Activated CD4-positive, CD25-positive, alpha-beta regulatory T cell (primary cell): ENCODE measurements around the gene KRT85.
A peak's percentile ranks its signal among the peaks of the same experiment; 100 is the strongest.

Experiments used
- DNase-seq, 4 experiments: peaks; one replicate each; lab custom pipeline; 2025; lab: John Stamatoyannopoulos, UW

The KRT85 gene

DNA sequence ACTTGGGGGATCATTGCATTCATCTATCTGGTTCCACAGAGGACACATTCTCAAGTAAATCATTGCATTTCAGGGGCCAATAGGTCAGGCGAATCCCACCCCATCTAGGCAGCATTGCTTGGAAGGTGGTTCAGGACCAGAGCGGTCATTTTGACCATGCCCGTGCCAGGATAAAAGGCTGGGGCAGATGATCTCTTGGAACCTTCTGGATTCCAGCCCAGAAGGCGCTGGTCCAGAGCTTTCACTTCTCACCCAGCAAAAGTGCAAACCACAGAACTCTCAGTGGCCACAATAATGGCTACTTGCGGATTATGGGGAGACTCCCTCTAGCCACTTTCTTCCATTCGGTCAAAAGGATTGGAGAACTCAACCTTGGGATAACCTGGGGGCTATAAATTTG lies 595 bp upstream of the KRT85 start:
- no peak for DNase-seq

DNA sequence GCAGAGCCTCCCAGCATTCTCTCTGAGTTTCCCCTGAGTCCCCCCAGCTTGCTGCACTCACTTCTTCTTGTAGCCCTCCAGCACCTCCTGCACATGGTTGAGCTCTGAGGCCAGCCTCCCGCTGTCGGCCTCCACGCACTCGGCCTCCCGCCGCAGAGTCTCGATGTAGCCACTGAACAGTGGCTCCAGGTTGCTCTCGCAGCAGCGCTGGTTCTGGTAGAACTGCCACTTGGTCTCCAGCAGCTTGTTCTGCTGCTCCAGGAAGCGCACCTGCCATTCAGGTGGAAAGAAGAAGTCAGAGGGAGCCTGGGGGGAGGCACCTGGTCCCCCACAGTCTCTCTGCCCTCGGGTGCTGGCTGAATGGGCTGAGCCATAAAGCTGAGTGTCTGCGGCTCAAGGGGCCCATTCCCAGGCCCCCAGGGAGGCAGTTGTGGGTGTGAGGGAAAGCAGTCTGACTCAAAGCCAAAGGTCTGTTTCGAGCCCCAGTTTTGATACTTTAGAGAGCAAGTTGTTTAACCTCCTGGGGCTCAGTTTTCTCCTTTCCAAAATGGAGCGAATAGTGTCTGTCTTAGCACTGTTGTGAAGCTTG lies 2.3 kb downstream of the KRT85 start:
- no peak for DNase-seq

DNA sequence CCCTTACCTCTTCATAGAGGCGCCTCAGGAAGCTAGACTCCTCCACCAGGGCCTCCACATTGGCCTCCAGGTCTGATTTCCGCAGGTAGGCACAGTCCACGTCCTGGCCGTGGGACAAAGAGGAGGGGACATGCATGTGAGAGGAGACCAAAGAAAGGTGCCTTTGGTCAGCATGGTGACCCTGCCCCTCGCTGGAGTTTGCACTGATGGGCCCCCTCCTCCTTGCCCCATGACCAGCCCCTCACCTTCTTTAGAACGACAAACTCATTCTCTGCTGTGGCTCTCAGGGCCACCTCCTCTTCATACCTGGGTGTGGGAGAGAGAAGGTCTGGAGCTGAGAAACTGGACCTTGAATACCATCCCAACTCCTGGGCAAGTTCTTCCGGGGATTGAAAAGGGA lies 3.2 kb downstream of the KRT85 start:
- DNase-seq: no peak

DNA sequence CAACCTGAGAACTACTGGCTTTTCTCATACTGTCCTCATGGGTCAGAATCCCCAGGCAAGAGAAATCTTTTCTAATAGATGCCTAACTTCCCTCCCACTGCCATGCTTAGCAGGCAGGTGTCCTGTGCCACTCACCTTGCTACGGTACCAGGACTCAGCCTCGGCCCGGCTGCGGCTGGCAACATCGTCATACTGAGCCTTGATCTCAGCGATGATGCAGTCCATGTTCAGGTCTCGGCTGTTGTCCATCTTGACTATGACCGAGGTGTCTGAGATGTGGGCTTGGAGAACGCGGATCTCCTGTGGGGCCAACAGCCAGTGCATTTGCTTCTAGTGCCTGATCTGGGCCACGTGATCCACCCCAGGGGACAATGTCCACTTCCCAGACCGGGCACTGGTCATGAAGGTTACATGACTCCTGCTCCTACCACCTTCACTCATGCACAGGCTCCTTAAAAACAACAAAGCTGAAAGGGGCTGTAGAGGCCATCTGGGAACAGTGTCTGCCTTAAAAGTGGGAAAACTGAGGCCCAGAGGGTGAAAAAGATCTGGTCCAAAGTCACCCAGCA lies 4.1 kb downstream of the KRT85 start:
- DNase-seq: no peak

DNA sequence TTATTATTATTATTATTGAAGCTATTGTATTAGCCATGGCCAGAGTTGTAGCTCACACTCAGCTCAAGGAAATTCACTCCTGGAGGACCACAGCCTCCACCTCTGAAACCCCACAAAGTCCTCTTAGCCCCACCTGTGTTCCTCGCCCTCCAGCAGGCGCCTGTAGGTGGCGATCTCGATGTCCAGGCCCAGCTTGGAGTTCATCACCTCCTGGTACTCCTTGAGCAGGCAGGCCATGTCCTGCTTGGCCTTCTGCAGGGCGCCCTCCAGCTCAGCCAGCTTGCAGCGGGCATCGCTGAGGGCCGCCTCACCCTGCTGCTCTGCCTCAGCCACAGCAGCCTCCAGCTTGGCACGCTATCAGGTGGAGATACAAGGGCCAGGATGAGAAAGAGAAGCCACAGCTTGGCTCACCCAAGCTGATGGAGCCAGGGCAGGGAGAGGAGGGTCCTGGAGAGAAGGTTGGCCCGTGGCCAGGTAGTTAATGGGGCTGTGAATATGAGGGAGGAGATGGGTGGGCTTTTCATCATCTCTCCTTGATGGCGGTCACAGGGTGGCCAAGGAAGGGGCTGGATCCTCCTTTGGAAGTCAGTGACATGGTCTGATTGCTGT lies 5.1 kb downstream of the KRT85 start:
- DNase-seq: no peak

DNA sequence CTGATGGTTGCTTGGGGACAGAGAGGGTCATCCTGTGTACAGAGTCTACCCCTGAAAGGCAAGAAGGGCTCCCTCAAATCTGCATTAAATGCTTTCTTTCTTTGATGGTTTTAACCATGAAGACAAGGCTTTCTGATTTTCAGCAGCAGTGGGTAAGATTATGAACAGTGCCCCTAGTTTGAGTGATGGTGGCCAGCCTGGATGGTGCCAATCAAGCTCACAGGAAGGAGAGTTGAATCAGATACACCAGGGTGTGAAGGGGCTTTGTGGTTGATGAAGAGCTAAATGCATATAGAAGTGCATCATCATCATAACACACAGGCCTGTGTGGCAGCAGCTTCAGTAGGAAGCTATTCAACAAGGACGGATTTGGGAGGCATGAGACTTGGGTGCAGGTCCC lies 5.7 kb downstream of the KRT85 start:
- no peak for DNase-seq

DNA sequence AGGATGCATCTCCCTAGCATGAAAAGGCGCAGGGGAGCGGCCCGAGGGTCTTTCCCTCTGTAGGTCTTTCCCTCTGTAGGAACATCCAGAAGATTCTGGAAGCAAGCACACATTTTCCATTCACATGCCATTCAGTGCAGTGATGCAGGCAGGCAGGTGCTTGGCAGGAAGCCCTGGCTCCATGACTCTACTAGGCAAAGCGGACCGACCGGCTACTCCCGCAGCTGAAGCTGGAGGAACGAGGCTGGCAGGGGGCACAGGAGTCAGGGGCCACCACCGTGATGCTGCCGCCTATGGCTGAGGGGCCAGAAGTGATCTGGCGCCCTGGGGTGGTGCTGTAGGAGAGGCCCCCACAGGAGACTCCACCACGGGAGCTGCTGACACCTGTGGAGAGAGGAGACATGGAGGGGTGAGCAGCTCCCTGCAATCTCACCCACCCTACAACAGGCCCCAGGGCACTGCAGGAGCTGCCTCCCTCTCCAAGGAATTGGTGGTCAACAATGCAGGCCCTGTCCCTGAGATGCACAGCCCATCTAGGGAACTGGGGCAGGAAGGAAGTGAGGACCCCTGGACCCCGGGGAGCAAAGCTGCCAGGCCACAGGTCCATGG lies 6.5 kb downstream of the KRT85 start:
- no peak for DNase-seq

DNA sequence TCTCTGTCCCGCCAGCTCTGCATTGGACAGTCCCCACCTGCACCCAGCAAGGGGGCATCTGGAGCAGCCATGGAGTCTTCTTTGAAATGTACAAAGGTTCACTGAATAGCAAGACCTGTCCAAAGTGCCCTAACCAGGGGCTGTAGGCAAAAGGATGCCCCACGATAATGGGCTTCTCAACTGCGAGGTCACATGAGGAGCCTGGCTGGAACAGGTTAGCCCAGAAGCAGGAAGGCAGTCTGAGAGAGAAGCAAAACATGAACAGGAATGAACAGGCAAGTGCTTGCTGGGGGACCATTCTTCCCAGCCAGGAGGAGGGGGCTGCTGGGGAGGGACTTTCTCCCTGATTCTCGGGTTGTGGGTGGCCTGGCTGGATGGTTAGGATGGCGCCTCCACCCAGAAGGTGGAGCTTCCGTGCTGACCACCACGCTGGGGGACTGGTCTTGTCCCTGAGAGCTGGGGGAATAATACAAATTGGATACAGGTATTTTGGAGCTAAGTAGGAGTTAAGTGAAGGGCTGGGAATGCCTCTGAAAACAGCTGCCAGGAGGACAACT lies 7.1 kb downstream of the KRT85 start:
- no peak for DNase-seq

DNA sequence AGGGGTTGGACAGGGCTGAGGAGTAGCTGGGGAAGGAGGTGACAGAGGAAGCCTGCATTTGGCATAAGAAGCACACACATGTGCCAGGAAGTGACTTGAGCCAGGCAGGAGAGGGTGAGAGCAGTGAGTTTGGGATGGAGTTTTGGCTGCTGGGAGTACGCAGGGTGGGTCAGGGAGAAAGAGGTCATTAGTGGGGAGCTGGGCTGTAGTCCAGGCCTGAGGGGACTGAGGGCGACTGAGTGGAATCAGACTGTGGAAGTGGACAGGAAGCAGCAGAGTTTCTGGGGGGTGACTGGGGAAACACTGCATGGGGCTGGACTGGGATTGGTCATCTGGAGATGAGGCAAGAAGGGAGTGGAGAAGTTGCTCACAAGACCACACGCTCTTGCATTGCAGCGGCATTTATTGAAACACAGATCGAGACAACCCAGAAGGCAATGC lies 7.6 kb downstream of the KRT85 start:
- no peak for DNase-seq

DNA sequence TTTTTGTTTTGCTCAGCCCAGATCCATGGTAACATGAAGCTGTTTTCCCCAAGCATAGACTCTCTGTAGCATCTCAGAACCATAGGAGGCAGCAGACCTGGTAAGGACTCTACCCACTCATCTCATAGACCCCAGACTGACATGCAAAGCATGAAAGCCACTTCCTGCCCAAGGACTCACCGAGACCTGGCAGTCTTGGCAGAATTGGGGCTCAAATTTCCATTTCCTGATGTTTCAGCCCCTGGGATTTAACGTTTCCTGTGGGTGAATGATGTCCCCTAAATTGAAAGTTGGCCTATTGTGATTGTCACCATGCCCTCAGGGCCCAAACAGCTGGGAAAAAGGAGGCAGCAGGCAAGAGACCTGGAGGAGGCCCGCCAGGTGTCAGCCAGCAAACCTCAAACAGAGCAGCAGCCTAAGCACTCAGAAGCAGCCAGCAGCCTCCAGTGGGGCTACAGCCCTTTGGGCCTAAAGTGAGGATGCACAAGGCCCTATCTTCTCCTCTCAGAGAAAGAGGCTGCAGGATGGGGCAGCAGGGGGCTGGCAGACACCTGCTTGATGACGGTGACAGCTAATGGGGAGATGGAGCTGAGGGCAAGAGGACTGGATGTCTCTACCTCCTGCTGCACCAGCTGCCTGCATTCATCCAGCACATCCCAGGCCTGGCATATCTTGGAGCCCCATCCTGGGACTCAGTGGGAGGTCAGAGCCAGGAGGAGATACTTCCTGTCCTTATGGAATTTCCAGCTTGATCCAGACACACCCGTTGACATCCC lies 8.5 kb downstream of the KRT85 start:
- no peak for DNase-seq

DNA sequence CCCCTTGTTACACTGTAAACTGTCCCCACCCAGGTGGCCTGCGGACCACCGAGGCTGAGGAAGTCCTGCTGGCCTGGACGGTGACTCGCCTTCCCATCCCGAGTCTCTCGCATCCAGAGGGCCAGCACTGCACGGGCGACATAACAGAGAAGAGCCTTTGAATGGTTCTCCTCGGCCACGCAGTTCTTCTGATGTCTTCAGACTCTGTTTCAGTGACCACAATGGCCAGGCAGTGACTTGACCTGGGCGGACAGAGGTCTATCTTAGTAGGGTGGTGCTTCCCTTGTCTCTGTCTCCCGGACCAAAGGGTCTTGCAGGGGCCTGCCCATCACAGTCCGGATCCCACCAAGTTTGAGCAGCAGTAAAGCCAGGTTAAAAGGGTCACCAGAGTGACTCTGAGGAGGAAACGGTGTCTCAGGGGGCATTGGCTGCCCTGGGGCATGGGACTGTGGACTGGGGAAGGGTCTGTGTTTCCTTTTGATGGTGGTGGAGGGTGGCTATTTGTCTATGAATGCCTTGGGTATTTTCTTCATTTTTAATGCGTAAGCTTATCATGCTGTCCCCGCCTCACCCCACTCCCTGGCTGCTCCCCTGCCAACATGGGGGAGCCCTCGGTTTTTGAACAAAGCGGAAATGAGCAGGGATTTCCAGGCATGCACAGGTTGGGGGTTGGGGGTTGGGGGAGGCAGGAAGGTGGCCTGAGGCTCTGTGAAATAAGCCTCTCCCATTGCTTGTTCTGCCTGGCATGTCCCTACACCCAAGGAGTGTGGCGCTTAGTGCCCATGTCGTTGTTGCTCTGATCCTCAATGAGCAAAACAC lies 10.3 kb downstream of the KRT85 start:
- no peak for DNase-seq

DNA sequence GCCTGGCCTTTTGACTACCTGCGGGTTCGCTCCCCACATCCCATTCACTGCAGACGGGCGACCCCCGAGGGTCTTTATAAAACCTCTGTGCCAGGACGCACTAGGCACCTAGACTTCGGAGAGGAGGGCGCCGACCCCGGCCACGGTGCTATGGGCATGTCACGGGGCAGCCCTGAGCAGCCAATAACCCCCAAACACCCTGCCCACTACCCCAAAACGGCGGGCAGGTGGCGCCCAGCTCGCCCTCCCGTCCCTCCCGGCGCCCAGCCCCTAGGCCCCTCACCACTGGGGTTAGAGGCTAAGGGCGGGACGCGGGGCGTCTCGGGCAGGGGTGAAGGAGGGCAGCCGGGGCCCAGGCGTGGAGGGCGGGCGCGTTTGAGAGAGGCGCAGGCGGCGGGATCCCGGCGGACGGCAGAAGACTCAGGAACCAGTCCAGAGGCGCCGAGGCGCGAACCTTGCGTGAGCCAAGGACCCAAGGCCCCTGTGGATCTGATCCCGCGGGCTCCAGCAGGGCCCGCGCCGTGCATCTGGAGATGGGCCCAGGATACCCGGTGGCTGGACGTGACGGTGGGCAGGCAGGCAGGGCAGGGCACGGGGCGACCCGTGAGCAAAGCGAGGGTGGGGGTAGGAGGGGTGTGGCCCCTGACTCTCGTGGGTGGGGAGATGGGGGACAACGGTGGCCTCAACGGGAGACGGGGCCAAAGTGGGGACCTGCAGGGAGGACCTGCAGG lies 11.1 kb downstream of the KRT85 start:
- no peak for DNase-seq

DNA sequence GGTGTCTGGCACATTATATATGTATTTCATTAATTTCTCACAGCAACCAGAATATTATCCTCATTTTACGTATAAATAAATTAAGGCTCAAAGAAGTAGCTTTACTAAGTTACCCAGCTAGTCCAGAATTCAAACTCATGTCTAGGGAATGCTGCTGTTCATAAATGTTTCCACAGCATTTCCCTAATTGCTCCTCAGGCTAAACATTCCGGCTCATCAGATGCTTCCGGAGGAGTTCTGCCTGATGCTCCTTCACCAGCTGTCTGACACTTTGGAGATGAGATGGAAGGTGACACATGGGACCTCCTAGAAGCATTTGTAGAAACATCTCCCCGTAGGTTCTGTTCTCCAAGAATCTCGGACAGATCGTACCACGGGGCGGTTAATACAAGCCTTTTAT lies 12.1 kb downstream of the KRT85 start:
- DNase-seq: no peak

DNA sequence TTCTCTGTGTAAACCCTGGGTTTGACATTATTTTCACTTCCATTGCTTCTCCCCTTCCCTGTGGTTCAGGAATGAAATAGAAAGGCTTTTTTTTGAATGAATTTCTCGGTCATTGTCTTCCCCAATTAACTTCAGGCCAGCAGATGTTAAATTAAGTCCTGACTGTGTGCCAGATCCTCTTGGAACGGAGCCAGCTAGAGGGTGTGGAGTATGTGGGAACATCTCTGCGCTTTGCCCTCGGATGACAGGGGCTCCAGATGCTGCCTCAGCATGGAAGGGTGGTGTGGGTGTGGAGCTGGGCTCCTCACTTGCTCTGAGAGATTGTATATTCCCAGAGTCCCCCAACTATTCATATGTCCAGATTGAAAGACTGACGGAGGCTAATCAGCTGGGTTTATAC lies 13.1 kb downstream of the KRT85 start:
- DNase-seq: no peak

DNA sequence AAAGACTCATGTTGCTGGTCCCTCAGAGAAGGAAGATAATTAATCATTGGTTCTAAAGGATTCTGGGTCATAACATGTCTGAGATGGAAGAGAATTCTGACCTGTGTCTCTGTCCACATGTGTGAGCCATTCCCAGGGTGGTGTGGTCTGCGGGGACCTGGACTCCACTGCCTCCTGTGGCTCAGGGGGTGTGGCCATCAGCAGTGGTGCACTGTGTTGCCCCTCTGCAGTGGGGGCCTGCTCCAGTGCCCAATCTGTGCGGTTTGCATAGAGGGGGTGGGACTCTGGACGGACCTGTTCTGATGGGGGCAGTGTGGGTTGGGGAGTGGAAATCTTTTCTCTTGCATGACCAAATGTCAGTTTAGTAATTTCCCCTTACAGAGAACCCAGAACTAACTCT lies 13.5 kb downstream of the KRT85 start:
- no peak for DNase-seq

DNA sequence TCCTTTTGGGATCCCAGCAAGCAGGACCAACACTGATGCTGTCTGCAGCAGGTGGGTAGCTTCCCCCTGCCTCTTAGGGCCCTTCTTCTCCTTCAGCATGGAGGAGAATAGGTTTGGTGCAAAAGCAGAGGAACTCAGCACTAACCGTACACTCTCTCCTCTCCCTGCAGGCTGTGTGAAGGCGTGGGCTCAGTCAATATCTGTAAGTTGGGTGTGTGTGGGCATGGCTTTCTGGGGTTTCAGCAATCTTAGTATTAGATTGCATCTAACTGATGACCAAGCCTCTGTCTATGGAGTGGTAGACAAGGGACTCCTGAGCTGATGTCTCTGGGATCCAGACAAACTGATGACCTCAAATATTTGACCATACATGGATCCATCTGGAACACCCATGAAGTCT lies 14.3 kb downstream of the KRT85 start:
- no peak for DNase-seq

DNA sequence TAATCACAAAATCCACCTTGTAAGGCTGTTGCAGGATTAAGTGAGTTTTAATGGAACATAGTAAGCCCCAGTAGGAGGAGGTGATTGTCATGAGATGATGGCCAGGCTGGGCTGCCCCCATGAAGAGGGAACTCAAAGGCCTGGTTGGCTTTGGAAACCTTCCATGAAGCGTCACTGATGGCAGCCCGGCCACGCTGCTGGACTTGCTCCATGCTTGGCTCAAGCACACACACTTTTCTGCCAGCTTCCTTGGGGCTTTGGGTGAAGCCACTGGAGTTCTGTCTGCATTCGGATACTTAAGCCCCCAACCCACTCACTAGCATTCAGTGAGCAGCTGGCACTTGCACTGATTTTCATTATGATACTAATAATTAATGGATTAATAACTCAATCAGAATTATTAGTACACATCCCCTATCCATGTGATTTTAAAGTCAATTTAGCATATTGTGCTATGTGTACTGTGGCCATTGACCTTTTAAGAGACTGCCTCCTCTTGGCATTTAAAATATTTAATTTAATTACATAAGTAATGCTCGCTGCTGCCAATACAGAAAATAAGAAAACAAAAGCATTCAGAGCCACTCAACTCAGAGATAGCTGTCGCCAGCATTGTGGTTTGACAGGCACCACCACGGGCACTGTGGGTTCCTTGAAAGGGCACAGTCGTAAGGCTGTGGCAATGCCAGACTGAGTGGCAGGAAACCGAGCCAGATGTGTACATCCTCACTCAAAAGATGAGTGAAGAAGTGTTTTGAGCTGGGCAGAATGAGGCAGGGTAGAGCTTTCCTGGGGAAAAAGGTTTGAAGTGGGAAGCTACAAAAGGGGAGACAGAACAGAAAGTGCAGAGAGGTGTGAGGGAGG lies 15.9 kb downstream of the KRT85 start:
- DNase-seq: peak in 2 of 4 experiments; percentile 12 to 15

DNA sequence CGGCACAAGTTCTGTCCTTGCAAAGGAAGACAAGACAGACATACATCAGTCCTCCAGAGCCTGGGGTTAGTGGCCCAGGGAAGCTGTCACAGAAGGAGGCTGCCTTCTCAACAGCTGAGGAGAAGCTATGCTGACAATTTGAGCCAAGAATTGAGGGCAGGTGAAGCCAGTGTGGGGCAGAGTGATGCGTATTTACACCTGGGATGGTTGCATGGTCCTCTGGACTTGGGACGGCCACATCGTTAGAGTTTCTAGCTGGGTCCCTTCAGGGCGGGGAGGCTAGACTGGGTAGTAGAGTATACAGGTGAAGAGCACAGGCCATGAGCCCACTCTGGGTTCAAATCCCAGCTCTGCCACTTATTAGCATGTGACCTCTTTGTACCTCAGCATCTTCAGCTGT lies 16.5 kb downstream of the KRT85 start:
- no peak for DNase-seq

DNA sequence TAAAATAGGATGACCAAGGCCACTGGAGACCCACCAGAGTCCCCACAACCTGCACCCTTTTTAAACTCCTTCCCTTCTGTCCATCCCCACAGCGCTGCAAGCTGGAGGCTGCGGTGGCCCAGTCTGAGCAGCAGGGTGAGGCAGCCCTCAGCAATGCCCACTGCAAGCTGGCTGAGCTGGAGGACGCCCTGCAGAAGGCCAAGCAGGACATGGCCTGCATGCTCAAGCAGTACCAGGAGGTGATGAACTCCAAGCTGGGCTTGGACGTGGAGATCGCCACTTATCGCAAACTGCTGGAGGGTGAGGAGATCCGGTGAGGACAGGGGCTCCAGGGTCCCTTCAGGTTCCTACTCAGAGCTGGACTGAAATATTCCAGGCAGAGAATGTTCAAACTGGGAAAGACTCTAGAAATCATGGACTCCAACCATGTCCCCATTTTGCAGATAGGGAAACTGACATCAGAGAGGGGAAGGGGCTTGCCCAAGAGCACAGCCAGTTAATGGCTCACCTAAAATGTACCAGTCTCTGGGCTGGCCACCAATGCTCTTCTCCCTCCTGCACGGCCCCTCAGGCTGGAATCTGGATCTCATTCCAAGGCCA lies 17.2 kb downstream of the KRT85 start:
- DNase-seq: no peak
